ENCODE data around the gene GOLGA8R. TPM values are rescaled to one million over a fixed set of nuclear protein-coding genes. Genes with fewer than 3 reads are reported as not detected.
"Not testable (repeated sequence)": the region's sequence is repeated elsewhere in the genome, so short reads cannot be mapped to it uniquely, and the experiment has no call there.

GOLGA8R gene
- total and polyA plus RNA-seq, 2 experiments from 2014 or later, result 0.50 to 5.9 TPM

DNA sequence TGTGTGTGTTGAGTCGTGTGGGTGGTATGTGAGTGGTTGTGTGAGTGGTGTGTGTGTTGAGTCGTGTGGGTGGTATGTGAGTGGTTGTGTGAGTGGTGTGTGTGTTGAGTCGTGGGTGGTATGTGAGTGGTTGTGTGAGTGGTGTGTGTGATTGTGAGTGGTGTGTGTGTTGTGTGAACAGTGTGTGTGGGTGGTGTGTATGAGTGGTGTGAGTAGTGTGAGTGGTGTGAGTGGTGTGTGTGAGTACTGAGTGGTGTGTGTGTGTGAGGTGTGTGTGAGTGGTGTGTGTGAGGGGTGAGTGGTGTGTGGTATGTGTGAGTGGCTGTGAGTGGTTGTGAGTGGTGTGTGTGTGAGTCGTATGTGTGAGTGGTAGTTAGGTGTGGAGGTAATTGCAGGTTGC, 38.2 kb downstream of the GOLGA8R start:
- H3K4me1 ChIP-seq (ENCODE audit: low read depth); H3K27me3 ChIP-seq; H3K9me3 ChIP-seq (ENCODE audit: low read depth); H3K27ac ChIP-seq; H3K36me3 ChIP-seq; H3K4me3 ChIP-seq: not testable (repeated sequence)
- DNase-seq (ENCODE audit: low read depth in 1 of 2, low spot score in 1 of 2), result peak in 1 of 2 donors; percentile 0

GRCh38 chr15:30374862-30375261, 39.2 kb downstream of the GOLGA8R start:
- H3K4me1 ChIP-seq (ENCODE audit: low read depth); H3K4me3 ChIP-seq; H3K36me3 ChIP-seq; H3K27me3 ChIP-seq; H3K27ac ChIP-seq; H3K9me3 ChIP-seq (ENCODE audit: low read depth); DNase-seq (ENCODE audit: low read depth in 1 of 2, low spot score in 1 of 2): not testable (repeated sequence)

DNA sequence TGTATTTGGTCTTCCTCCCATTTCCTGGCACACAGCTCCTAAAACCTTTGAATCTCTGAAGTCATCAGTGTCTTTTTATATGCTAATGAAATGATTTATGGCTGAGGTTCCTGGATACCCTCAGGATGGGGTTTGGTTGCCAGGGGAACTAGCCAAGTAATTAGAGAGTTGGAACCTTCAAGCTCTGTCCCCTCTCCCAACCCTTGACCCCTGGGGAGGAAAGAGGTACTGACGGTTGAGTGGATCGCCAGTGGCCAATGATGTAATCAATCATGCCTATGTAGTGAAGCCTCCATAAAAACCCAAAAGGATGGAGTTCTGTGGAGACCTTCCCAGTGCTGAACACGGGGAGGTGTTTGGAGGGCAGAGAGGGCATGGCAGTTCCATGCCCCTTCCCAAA, 45.8 kb downstream of the GOLGA8R start:
- H3K9me3 ChIP-seq (ENCODE audit: low read depth); DNase-seq (ENCODE audit: low read depth in 1 of 2, low spot score in 1 of 2); H3K4me1 ChIP-seq (ENCODE audit: low read depth); H3K27ac ChIP-seq; H3K36me3 ChIP-seq; H3K27me3 ChIP-seq; H3K4me3 ChIP-seq: not testable (repeated sequence)

DNA sequence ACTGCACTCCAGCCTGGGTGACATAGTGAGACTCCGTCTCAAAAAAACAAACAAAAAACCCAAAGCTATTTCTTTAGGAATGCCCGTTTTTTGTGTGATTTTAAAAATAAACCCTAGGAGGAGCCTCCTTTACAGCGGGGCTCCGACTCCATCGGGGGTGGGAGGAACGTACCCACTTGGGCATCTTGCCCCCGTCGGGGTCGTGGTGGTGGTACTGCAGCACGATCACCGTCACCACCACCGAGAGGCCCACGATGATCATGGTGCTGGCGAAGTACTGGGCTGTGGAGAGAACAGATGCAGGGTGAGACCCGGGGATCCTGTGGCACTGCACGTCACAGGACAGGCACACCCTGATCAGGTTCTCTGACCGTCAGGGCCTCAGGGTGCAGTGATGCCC, 46.8 kb downstream of the GOLGA8R start:
- not testable (repeated sequence) for H3K4me1 ChIP-seq (ENCODE audit: low read depth); H3K36me3 ChIP-seq; H3K27ac ChIP-seq; H3K27me3 ChIP-seq; DNase-seq (ENCODE audit: low read depth in 1 of 2, low spot score in 1 of 2); H3K9me3 ChIP-seq (ENCODE audit: low read depth); H3K4me3 ChIP-seq

DNA sequence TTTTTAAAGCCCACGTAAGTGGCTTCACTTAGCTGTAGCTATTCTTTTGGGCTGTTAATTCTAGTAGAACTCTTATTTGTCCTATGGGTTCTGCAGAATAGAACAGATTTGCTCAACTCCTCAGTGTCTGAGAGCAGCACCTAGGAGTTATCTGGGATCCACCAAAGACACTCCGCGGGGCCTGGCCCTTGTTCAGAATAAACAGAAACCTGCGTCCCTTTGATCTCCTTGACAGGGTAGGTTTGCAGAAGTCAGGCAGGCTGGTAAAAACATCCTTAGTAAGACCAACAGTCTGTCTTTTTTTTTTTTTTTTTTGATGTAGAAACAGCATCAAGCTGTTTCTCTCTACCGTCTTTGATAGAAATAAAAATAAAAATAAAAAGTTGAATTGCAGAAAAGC, 52.7 kb downstream of the GOLGA8R start:
- not testable (repeated sequence) for H3K4me3 ChIP-seq; H3K27me3 ChIP-seq; H3K9me3 ChIP-seq (ENCODE audit: low read depth); H3K4me1 ChIP-seq (ENCODE audit: low read depth); H3K27ac ChIP-seq; H3K36me3 ChIP-seq; DNase-seq (ENCODE audit: low read depth in 1 of 2, low spot score in 1 of 2)

GRCh38 chr15:30360990-30361389, 53.1 kb downstream of the GOLGA8R start:
- not testable (repeated sequence) for H3K4me1 ChIP-seq (ENCODE audit: low read depth); H3K27me3 ChIP-seq; DNase-seq (ENCODE audit: low read depth in 1 of 2, low spot score in 1 of 2); H3K27ac ChIP-seq; H3K4me3 ChIP-seq; H3K9me3 ChIP-seq (ENCODE audit: low read depth); H3K36me3 ChIP-seq

- H3K4me1 ChIP-seq (ENCODE audit: low read depth); DNase-seq (ENCODE audit: low read depth in 1 of 2, low spot score in 1 of 2); H3K36me3 ChIP-seq; H3K27ac ChIP-seq; H3K9me3 ChIP-seq (ENCODE audit: low read depth); H3K4me3 ChIP-seq; H3K27me3 ChIP-seq: not testable (repeated sequence)
Measured at GRCh38 chr15:30355043-30355442, 59.0 kb downstream of the GOLGA8R start.

Other genes with a start within 250 kb of the GOLGA8R start
- 2.0 and 18.6 TPM in 2 replicates for gene CHRFAM7A, start 20.7 kb downstream of the GOLGA8R start, total RNA-seq
- 4.7 and 5.6 TPM in 2 replicates for gene CHRFAM7A, start 20.7 kb downstream of the GOLGA8R start, polyA plus RNA-seq
- gene GOLGA8Q, start 137.8 kb upstream of the GOLGA8R start, total RNA-seq, result 0.07 and 3.9 TPM in 2 replicates
- 0.48 TPM in 1 of 2 replicates, not detected in the other for gene GOLGA8Q, start 137.8 kb upstream of the GOLGA8R start, polyA plus RNA-seq
- 1.5 and 4.8 TPM in 2 replicates for gene GOLGA8H, start 189.8 kb upstream of the GOLGA8R start, total RNA-seq
- gene GOLGA8H, start 189.8 kb upstream of the GOLGA8R start, polyA plus RNA-seq, result 0.13 and 0.36 TPM in 2 replicates